Astrocyte (in vitro differentiated cells and primary cell): Measurements from ENCODE around the gene SLCO3A1.

Source experiments
- CTCF ChIP-seq: IDR thresholded peaks from 2 replicates; pipeline ENCODE4 v1.5.1; 2011; ENCODE audit warnings: low read depth, mild to moderate bottlenecking, inconsistent platforms, low read length, moderate library complexity; ENCODE audit not compliant: insufficient read depth
- EZH2 ChIP-seq: IDR thresholded peaks from 2 replicates; pipeline ENCODE4 v1.6.1; 2012; ENCODE audit warnings: mild to moderate bottlenecking, low read length, inconsistent platforms; ENCODE audit not compliant: insufficient read depth

DNA sequence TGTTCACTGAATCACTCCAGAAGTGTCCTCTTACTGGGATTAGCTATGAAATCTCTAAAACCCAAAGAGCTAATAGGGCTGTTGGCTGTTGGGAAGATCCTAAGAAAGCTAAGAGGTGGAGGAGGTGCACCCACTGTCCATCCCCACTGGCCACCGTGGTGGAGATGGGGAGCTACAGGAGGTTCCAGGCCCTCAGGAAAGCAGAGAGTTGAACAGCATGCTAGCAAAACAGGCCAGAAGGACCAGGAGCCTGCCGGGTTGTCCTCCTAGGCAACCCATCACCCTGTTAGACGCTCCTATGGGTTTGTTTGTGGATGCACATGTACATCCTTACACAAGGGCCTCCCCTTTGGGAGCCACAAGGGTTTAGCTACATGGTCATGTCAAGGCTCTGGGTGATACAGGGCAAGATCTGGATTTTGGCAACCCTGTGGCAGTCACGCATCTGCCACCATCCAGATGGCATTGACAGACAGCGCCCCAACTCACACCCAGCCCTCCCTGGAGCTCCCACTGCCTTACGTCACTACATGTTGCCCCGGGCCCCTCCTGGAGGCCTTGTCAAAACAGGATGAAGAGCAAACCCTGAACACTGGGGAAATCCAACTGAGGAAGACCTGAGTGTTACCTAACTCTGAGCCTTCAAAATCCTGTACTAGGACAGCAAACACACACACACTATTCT is 208.1 kb downstream of the SLCO3A1 start:
- TF ChIP-seq EZH2, result no peak
- TF ChIP-seq CTCF, result no peak
